Calu3 (cell line): ENCODE data around the gene RIMBP2. TPM values are rescaled to one million over a fixed set of nuclear protein-coding genes. Genes with fewer than 3 reads are reported as not detected.

Experiments
- BruUV-seq: library from RNA; stranded (reverse); fragments of 400-500 nt; replicated peaks from 2 replicates; lab custom pipeline; 2021; lab: Mats Ljungman, UMichigan
- CTCF ChIA-PET: fragments of 300-600 bp; sonication (Branson Sonifier 250); formaldehyde crosslinking; loops from one replicate; lab custom pipeline; 2022; ENCODE audit warnings: antibody characterized with exemption; lab: Charles Lee
- DNase-seq: peaks from one replicate; pipeline ENCODE4 v3.0.0; 2022
- H3K27ac Mint-ChIP-seq: one replicate; pipeline ENCODE4 v1.8.0; 2022; ENCODE audit warnings: mixed read lengths; ENCODE audit not compliant: unreplicated experiment
- H3K27me3 Mint-ChIP-seq: one replicate; pipeline ENCODE4 v1.8.0; 2022; ENCODE audit warnings: mixed read lengths; ENCODE audit not compliant: unreplicated experiment
- H3K36me3 Mint-ChIP-seq: one replicate; pipeline ENCODE4 v1.8.0; 2022; ENCODE audit warnings: mild to moderate bottlenecking, moderate library complexity, mixed read lengths; ENCODE audit not compliant: insufficient read depth, unreplicated experiment
- H3K4me1 Mint-ChIP-seq: one replicate; pipeline ENCODE4 v1.8.0; 2022; ENCODE audit warnings: mild to moderate bottlenecking, low read depth, mixed read lengths; ENCODE audit not compliant: unreplicated experiment
- H3K4me3 Mint-ChIP-seq: one replicate; pipeline ENCODE4 v1.8.0; 2022; ENCODE audit warnings: mild to moderate bottlenecking, low read depth, moderate library complexity, mixed read lengths; ENCODE audit not compliant: unreplicated experiment
- H3K9me3 Mint-ChIP-seq: one replicate; pipeline ENCODE4 v1.8.0; 2022; ENCODE audit warnings: low read depth, mixed read lengths; ENCODE audit not compliant: unreplicated experiment
- intact Hi-C: fragments of 100-400 bp; cut with micrococcal nuclease; formaldehyde crosslinking; loops from one replicate; pipeline ENCODE4 v1.10.0; 2022; ENCODE audit not compliant: unreplicated experiment
- total RNA-seq: library from RNA; stranded (reverse); gene quantifications from 2 replicates; pipeline ENCODE4 v1.2.3, GENCODE V29; 2022
- TF ChIP-seq, protein P1 (sequence below): fragments of 200-600 bp; IDR thresholded peaks from one replicate; pipeline ENCODE4 v1.8.0; 2022; ENCODE audit warnings: antibody characterized with exemption; ENCODE audit not compliant: unreplicated experiment

Gene RIMBP2
- total RNA-seq, 1 experiment from 2014 or later: 6.1 TPM

DNA sequence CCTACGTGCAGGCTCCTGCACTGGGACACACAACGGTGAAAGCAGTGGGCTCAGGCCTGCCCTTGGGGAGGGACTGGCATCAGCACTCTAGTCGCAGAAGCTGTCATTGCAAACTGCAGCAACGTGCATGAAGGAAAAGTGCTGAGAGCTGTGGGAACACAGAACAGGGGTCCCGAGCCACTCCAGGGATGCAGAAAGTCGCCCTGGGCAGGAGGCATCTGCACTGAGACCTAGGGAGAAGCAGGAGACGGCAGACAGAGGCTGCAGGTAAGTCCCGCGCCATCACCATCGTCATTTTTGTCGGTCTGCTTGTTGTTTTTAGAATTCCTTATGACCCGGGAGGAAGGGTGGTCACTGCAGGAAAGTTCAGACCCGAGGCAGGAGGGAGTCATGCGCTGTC, 21.6 kb upstream of the RIMBP2 start:
- no peak overlapping the region for H3K27ac Mint-ChIP-seq
- H3K27me3 Mint-ChIP-seq: no peaks in the 10 kb centered on the region
- TF ChIP-seq, protein P1, sequence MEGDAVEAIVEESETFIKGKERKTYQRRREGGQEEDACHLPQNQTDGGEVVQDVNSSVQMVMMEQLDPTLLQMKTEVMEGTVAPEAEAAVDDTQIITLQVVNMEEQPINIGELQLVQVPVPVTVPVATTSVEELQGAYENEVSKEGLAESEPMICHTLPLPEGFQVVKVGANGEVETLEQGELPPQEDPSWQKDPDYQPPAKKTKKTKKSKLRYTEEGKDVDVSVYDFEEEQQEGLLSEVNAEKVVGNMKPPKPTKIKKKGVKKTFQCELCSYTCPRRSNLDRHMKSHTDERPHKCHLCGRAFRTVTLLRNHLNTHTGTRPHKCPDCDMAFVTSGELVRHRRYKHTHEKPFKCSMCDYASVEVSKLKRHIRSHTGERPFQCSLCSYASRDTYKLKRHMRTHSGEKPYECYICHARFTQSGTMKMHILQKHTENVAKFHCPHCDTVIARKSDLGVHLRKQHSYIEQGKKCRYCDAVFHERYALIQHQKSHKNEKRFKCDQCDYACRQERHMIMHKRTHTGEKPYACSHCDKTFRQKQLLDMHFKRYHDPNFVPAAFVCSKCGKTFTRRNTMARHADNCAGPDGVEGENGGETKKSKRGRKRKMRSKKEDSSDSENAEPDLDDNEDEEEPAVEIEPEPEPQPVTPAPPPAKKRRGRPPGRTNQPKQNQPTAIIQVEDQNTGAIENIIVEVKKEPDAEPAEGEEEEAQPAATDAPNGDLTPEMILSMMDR: no peak

DNA sequence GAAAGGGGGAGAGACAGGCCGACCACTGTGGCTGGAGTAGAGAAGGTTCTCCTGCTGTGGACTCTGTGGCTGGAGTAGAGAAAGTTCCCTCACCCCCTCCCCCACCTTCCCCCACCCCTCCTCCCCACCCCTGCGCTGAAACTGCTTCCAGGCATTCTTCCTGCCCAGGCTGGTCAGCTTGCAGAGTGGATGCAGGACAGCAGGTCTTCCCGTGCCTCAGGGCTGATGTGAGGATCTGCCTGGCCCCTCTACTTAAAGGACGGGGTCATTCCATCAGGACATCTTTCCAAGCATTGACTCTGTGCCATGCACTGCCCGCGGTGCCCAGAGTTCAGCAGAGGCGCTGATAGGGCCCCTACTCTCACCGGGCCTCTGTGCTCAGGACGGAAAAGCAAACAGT, 13.2 kb upstream of the RIMBP2 start:
- Mint-ChIP-seq H3K9me3 (peaks cover 17% of the 10 kb centered on the region), H3K27me3 (no peaks in the 10 kb centered on the region), H3K27ac (no peak overlapping the region), H3K4me1 (no peaks in the 10 kb centered on the region), H3K4me3 (no peak overlapping the region), H3K36me3 (no peaks in the 10 kb centered on the region)
- DNase-seq: no peak
- no TSS peak for BruUV-seq
- CTCF ChIA-PET: no interaction called here
- TF ChIP-seq, protein P1: no peak
- intact Hi-C loops: no loop called here

More for the DNA sequence above, 21.6 kb upstream of the RIMBP2 start:
- Mint-ChIP-seq H3K36me3 (no peaks in the 10 kb centered on the region), H3K4me1 (no peaks in the 10 kb centered on the region), H3K4me3 (no peak overlapping the region), H3K9me3 (peaks cover 16% of the 10 kb centered on the region)
- no peak for DNase-seq
- BruUV-seq: no TSS peak
- CTCF ChIA-PET: no interaction called here
- intact Hi-C loops: no loop called here

DNA sequence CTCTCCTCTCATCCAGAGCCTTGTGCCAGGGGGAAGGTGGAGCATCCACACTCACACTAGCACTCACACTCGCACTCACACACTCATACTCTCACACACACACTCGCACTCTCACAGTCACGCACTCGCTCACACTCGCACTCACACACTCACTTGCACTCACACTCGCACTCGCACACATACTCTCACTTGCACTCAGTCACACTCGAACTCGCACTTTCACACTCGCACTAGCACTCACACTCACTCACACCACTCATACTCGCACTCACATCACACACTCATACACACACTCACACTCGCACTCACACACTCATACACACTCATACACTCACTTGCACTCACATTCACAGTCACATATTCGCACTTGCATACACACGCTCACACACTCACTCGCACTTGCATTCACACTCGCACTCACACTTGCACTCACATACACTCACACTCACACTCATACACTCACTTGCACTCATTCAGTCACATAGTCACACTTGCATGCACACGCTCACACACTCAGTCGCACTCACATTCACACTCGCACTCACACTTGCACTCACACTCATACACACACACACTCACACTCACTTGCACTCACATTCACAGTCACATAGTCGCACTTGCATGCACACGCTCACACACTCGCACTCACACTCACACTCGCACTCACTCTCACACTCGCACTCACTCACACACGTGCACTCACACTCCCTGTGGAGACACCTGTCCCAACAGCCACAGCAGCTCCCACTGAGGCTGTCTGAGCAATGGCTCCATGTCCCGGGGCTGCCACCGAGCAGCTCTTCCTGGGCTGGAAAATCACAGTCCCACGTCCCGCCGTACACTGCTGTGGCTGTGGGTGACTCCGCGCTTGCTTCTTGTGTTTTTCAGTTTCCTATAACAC, 12.3 kb upstream of the RIMBP2 start:
- intact Hi-C loops: no loop called here
- Mint-ChIP-seq H3K36me3 (no peaks in the 10 kb centered on the region), H3K4me3 (no peak overlapping the region), H3K4me1 (no peaks in the 10 kb centered on the region), H3K9me3 (peaks cover 14% of the 10 kb centered on the region), H3K27ac (no peak overlapping the region), H3K27me3 (no peaks in the 10 kb centered on the region)
- CTCF ChIA-PET: interaction anchor here (0.6 kb wide), 1 partner anchor 643 kb away, joined by 4 read pairs; no protein-coding TSS in a partner anchor
- TF ChIP-seq, protein P1: no peak
- no peak for DNase-seq
- no TSS peak for BruUV-seq

DNA sequence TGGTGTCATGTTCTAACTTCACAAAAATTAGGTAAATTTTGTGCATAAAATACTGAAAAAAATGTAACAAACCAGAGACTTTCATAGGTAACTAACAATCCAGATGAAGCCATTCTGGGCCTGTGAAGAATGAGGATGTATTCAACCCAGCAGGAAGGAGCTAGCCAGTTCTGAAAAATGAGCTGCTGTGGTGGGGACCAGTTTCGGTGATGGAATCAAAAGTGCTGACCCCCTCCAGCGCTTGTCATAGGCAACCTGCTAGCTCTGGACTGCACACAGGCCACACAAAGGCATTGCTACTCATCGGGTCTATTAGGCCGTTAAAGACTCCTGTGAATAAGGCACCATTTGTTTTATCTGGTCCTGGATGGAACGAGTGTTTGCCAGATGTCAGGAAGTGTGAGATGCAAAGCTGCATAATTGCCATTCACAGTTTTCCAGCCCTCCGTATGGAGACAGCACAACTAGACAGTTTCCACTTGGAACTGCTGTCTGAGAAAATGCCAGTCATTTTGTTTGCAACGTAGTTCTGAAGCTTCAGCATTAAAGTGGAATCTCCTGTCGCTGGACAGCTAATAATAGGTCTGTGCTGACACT, 3.3 kb upstream of the RIMBP2 start:
- DNase-seq: no peak
- Mint-ChIP-seq H3K36me3 (no peaks in the 10 kb centered on the region), H3K4me3 (no peak overlapping the region), H3K27ac (no peak overlapping the region), H3K27me3 (peaks cover 40% of the 10 kb centered on the region), H3K9me3 (peaks cover 12% of the 10 kb centered on the region), H3K4me1 (no peaks in the 10 kb centered on the region)
- BruUV-seq: no TSS peak
- TF ChIP-seq, protein P1: no peak
- CTCF ChIA-PET: interaction anchor here (0.7 kb wide), 1 partner anchor 279 kb away, joined by 3 read pairs; no protein-coding TSS in a partner anchor
- intact Hi-C loops: no loop called here
